Posterior vena cava (tissue), 2 donors: ENCODE results near the gene CACNA1C. TPM values are rescaled to one million over a fixed set of nuclear protein-coding genes. Genes with fewer than 3 reads are reported as not detected.

Experiments
- DNase-seq: peaks from one replicate; pipeline ENCODE4 v3.0.0-alpha.2; 2020; ENCODE audit warnings: low spot score
- intact Hi-C, 2 donors: fragments of 100-400 bp; cut with DNase I; formaldehyde crosslinking; loops; one replicate each; pipeline versions ENCODE4 v1.14.1 to v1.14.2; 2022 to 2023
- total RNA-seq, 2 donors: library from RNA; stranded (reverse); fragmentation: NEBNext Ultra II Directional; extraction: Animal tissue kit (Norgen Biotek cat#: 25700); gene quantifications; one replicate each; pipeline ENCODE4 v1.2.1, GENCODE V29; 2021
- donor health status: DM: yes; HTN: yes; CAD: no.
- donor health status: DM: yes; HTN: yes; CAD: no.

The CACNA1C gene
- total RNA-seq, 2 donors from 2014 or later, result 71.3 to 71.8 TPM

DNA sequence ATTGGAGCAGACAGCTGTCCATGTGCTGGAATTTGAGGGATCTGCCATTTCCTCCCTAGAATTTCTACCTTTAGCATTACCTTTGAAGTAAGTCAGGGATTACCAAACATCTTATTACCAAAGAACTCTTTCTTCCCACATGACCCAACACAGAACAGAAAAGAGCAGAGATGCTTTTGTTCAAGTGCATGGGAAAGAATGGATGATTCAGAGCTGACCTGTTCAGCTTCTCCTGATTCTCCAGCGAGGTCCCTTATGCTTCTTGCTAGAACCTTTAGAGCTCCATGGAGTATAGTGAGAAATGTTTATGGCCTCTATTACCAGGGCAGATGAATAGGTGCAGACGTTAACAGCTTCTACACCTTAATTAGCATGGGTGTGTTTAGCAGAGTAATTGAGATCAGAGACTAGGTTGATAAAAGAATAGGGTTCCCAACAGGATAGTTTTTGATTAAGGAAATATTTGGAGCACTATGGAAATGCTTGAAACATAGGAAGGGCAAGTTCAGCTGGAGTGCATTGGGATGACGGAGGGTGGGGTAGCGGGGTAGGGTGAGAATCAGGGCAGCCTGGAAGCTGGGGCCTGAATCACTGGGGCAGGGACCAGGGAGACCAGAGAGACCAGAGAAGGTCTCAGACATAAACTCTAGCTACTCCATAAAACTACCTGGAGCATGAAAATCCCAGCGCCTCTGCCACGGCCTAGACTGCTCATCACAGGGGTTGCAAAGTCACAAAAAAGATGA lies 223.7 kb downstream of the CACNA1C start:
- intact Hi-C loops, result loop anchor here in 1 of 2 donors (5.0 kb wide), 1 partner anchor 629 kb away; no protein-coding TSS in a partner anchor
- no peak for DNase-seq

DNA sequence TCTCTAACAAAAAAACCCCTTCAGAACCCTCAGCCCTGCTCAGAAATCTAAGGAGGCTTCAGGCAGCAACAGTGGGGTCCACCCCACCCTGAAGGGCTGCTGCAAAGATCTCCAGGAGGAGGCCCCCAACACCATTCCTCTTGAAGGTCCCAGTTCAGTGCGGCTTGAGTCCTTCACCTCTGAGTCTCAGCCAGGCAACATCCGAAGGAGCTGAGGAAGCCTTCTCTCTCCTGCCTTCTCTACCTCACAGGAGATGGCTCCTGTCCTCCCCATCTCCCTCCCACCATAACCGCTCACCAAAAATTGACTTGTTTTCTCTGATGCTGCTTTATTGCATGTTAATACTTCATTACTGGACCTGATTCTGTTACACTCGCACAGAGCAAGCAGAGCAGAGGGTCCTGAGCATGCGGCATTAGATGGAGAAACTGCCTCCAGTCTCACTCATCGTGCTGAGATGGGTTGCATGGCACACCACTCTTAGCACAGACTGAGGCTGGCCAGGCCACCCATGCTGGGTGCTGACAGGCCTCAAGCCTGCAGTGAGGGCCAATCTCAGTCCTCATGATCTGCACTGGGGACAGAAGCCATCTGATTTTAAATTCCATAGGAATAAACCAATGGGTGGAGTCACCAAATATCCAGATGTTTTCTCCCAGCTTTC lies 224.8 kb downstream of the CACNA1C start:
- intact Hi-C loops, result loop anchor here in 1 of 2 donors (5.0 kb wide), 1 partner anchor 630 kb away; no protein-coding TSS in a partner anchor

DNA sequence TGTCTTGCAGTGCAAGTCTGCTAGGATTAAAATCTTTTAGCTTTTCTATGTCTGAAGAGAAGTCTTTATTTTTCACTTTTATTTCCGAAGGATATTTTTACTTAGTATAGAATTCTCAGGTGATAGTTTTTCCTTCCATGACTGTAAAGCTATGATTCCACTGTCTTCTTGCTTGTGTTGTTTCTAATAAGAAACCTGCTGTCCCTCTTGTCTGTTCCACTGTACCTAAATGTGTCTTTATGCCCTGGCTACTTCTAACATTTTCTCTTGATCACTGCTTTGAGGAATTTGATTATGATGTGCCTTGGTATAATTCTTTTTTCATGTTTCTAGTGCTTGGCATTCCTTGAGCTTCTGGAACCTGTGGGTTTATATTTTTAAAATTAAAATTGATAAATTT lies 228.7 kb downstream of the CACNA1C start:
- DNase-seq, result no peak
- intact Hi-C loops, result loop anchor here in 1 of 2 donors (10.0 kb wide), 1 partner anchor 477 kb away; no protein-coding TSS in a partner anchor

More for the DNA sequence above, 224.8 kb downstream of the CACNA1C start:
- no peak for DNase-seq

DNA sequence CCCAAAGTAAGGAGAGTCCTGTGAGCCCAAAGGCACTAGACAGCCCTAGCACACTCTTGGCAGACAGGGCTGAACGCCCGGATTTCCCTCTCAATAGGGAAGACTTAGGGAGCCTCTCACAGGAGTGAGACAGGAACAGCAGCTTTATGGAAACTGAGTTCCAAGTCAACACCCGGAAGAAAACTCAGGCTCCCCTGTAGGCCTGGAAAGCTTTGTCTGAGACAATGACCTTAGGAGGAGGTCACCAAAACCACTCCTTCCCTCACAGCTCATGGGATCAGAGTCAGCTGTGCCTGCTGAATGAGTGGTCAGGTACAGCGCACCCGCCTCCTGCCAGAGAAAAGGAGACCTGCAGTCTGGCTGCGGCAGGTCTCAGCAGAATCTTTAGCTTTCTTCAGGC lies 229.5 kb downstream of the CACNA1C start:
- DNase-seq, result no peak
- intact Hi-C loops, result loop anchor here in 1 of 2 donors (10.0 kb wide), 1 partner anchor 478 kb away; no protein-coding TSS in a partner anchor

DNA sequence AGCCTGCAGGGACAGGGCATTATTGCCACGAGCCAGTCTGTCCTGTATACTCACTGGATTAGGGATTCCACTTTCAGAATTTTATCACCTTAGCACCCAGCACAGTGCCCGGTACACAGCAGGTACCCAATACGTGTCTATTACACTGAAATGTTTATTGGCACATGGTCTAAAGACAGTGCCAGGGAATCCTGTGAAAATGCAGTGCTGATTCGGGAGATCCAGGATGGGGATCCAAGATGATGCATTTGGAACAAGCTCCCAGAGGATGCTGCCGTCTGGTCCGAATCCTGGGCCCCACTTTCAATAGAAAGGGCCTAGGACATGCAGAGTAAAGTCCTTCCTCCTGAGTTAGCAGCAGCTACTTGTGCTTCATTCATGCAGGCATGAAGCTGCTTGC lies 230.7 kb downstream of the CACNA1C start:
- peak; percentile 37 for DNase-seq
- intact Hi-C loops, result loop anchor here in 1 of 2 donors (10.0 kb wide), 1 partner anchor 479 kb away; no protein-coding TSS in a partner anchor

DNA sequence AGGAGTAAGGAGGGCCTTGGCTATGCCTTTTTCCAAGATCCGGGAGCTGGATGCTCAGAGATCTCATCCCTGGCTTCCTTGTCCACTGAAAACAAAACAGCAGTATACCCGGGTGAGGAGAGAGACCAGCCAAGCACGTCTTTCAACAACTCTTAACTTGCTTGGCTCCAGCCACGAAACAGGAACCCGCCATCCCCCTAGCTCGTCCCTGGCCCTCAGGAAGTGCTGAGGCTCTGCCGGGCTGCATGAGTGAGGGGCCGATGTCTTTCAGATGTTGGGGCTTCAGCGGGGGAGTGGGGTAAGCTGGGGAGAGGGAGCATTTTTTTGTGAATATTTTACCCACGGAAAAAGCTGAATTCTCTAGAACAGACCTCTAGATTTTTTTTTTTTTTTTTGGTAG lies 231.1 kb downstream of the CACNA1C start:
- DNase-seq, result peak; percentile 81
- intact Hi-C loops, result loop anchor here in 1 of 2 donors (10.0 kb wide), 1 partner anchor 479 kb away; no protein-coding TSS in a partner anchor

DNA sequence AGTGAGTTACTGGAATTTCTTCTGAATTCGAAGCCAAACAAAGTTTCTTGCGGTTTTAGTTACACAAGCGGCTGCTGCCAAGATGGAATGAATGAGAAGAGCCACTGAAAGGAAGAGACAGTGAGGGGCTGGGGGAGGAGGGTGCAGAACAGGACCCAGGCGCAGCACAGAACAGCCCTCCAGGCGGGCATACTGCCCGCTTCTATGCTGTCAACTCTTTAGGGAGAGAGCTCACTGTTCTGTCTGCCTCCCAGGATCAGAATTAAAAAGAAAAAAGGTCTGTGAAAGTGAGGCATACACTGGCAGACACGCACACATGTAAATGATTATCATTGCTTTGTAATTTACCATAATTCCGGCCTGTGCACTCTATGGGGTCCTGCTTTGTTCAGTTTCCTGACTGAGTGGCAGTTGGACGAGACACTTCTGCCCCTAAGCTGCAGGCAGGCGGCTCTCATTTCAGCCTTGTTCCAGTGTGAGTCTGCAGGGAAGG lies 231.6 kb downstream of the CACNA1C start:
- intact Hi-C loops, result loop anchor here in 1 of 2 donors (10.0 kb wide), 1 partner anchor 480 kb away; no protein-coding TSS in a partner anchor
- peak; percentile 67 for DNase-seq

DNA sequence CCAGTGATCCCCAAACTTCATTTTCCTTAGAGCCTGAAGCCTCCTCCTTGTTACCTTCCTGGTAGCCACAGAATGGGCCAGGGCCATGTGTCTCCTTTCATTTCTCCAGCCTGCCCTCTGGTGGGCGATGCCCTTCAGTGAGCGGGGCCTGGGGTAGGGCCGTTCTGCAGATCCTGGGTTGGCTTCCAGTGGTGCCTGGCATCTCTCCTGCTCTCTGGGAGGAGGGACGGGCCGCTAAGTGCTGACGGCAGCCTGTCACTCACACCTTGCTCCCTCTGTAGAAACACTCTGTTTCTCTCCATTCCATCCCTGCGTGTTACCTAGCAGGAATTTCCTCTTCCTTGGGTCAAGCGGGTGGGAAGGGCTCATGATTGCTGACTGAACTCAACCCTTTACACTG lies 232.1 kb downstream of the CACNA1C start:
- intact Hi-C loops, result loop anchor here in 1 of 2 donors (10.0 kb wide), 1 partner anchor 480 kb away; no protein-coding TSS in a partner anchor
- peak; percentile 90 for DNase-seq

DNA sequence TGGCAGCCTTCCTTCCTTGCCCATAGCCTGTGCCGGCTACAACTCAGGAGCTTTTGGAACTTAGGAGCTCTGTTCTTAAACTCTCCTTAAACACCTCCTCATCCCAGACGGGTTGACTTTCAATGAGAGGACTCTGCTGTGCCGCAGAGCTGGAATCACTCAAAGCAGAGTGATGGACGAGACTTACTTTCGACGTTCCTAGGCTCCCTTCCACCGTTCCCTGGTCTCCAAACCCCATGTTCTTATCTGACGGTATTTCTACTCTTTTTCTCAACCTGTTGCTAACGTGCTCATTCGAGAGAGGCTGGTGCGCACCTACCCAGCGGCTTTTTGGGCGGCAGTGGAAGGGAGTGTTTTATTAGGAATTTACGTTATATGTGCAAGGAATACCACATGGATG lies 232.7 kb downstream of the CACNA1C start:
- DNase-seq, result peak; percentile 65
- intact Hi-C loops, result loop anchor here in 1 of 2 donors (10.0 kb wide), 1 partner anchor 481 kb away; no protein-coding TSS in a partner anchor

DNA sequence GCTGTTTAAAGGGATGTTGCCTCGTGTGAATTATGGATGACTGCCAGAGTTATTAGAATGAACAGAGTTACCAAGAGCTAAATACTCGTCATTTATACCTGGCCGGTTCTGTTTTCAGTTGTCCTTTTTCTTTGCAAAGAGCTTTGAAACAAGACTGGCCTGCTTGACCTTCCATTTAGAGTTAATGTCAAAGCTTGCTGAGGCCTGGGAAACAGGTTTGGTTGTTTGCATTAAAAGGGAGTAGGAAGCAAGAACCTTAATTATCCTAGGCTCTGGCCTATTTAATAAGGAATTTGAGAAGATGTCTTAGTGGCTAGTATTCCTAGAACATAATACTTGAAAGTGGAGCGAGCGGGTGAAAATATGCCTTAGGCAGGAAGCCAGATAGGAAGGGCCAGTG lies 233.3 kb downstream of the CACNA1C start:
- DNase-seq, result no peak
- intact Hi-C loops, result loop anchor here in 1 of 2 donors (10.0 kb wide), 1 partner anchor 481 kb away; no protein-coding TSS in a partner anchor

DNA sequence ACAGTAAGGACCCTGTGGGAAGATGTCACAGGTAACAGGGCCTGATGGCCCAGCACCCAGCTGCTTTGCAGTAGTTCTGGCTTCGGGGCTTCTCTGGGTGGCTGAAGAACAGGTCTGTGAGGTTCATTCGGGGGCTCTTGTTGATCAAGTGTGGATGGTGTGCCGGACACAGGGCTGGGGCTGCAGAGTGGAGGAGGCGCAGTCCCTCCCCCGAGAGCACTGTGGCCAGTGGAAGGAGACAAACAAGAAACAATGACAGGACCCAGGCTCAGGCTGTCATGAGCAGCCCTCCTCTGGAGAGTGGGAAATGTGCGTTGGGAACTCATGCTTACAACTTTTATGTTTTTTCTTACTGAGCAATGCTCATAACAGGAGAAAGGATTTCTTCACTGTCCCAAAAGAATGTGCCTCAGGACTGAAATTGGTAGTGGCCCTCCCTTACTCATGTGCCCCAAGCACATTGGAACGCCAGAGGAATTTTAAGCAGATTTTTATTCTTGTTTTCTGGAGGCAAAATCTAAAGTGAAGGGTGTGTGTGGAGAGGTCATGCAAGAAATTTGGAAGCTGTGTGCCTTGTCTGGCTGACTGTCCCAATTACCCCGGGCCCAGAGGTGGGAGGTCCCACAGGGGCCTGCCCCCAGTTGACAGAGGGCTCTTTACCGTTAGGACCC lies 233.8 kb downstream of the CACNA1C start:
- intact Hi-C loops, result loop anchor here in 1 of 2 donors (10.0 kb wide), 1 partner anchor 482 kb away; no protein-coding TSS in a partner anchor
- peak; percentile 70 for DNase-seq

DNA sequence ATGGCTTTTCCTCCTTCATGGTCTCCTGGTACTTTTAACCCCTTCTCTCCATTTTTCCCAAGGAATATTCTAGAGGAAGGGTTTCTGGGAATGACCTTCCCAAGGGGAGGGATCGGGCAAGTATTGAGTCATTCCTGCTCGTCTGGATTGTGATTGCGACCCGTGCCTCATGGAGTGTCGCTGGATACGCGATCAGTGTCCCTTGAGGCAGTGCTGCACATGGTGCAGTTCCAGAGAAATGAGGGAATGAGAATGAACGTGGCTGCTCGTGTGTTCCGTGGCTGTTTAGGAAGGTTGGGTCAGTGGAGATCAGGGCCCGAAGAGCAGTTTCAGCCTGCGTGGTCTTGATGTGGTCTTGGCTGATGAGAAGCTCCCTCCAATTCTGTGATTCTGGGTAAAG lies 234.4 kb downstream of the CACNA1C start:
- intact Hi-C loops, result loop anchor here in 1 of 2 donors (10.0 kb wide), 1 partner anchor 482 kb away; no protein-coding TSS in a partner anchor
- DNase-seq, result peak; percentile 80

DNA sequence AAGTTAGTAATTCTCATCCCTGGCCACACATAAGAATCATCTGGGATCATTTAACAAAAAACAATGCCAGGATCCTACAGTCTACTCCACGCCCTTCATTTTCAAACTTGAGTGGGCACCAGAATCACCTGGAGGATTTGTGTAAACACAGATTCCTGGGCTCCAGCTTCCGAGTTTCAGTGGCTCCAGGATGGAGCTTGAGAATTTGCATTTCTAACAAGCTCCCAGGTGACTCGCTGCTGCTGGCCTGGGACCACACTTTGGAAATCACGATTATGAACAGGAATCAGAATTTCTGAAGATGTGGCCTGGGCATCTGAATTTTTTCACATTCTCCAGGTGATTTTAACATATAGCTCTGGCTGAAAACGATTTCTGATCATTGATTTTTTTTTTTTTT lies 234.8 kb downstream of the CACNA1C start:
- peak; percentile 38 for DNase-seq
- intact Hi-C loops, result loop anchor here in 1 of 2 donors (10.0 kb wide), 1 partner anchor 483 kb away; no protein-coding TSS in a partner anchor

DNA sequence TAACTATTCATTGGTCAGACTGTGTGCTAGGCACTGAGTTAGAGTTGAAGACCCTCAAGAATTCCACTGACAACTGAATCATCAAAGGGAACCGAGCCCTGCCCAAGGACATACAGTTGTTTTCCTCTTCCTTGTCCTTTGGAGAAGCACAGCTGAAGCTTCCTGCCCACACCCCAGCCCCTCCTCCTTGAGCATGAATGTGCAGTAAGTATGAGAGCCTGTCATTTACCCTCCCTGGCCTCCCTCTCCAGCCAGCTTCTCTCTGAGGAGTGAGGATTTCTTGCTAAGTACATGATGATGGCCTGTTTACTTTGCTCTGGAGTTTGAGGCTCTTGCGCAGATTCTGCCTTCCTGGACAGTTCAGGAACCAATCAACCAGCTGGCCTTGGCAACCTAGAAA lies 235.2 kb downstream of the CACNA1C start:
- DNase-seq, result peak; percentile 79
- intact Hi-C loops, result loop anchor here in 1 of 2 donors (10.0 kb wide), 1 partner anchor 483 kb away; no protein-coding TSS in a partner anchor

DNA sequence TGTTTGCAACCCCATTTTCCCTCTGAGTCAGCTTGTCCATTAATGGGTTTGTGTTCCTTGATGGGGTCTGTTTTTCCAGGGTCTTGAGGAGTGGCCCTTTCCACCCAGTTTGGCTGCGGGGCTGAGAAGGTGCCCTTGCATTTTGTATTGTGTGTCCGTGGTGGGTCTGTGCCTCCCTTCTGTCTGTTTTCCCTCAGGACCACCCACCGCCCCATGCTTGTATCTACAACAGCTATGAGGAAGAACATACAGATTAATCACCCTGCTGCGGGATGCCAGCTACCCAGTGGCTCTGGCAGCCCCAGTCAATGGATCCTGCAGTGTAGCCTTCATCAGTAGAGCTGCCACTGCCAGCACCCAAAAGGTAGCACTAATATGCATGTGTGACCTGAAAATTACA lies 235.7 kb downstream of the CACNA1C start:
- peak; percentile 32 for DNase-seq
- intact Hi-C loops, result loop anchor here in 1 of 2 donors (10.0 kb wide), 1 partner anchor 484 kb away; no protein-coding TSS in a partner anchor

DNA sequence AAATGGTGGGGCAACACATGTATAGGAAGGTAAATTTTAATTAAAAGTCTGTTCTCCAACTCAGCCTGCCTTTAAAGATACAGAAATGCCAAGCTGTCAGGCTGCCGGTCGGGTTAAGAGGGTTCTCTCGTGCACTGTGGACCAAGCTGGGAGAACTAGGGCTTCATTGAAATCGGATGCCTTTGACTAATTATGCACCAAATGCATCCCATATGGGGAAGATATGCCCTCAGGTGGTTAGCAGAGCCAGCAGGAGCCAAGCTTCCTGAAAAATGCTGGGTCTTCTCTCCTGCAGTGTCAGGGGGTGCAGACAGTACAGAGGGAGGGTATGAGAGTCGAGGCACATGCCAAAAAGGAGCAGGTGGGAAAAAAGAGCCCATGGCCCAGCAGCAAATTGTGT lies 236.1 kb downstream of the CACNA1C start:
- DNase-seq, result peak; percentile 19
- intact Hi-C loops, result loop anchor here in 1 of 2 donors (10.0 kb wide), 1 partner anchor 484 kb away; no protein-coding TSS in a partner anchor

DNA sequence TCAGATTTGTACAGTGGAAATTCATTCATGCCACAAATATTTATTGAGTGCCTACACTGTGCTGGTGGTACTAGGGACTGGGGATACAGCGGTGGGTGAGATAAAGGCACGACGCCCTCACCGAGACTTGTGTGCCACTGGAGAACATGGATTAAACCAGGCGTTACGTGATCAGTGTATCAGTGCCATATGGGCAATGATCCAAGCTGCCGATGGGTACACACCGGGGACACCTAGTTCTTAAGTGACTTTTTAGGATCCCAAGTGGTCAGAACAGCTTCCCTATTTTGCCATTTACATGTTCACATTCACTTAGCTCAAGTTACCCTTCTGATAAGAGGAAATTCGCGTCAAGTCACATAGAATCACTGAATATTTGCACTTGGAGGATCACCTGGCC lies 236.7 kb downstream of the CACNA1C start:
- DNase-seq, result no peak
- intact Hi-C loops, result loop anchor here in 1 of 2 donors (10.0 kb wide), 1 partner anchor 485 kb away; no protein-coding TSS in a partner anchor

DNA sequence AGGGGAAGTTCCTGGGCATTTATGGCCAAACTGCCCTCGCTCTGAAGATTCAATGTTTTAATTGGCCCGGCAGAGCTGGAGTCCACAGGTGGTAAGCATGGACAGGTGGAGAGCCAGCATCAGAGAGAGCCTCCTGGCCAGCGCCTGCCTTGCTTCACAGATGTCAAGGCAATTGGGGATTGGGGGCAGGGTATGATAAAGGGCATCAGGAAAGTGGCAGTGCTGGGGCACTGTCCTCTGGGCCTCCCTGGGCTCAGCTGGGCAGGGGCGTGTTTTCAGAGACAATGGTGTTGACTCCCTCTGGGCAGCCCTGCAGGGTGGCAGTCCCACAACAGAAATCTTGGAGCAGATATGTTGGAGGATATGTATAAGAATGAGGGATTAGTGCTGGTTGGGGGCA lies 237.3 kb downstream of the CACNA1C start:
- intact Hi-C loops, result no loop called here
- DNase-seq, result peak; percentile 55
